ENCODE data around the gene ZNF580. TPM values are rescaled to one million over a fixed set of nuclear protein-coding genes. Genes with fewer than 3 reads are reported as not detected.

Gene ZNF580
- total and polyA plus RNA-seq, 9 of the 15 experiments (the other 6 are each of a cell fraction or from before 2014, with no cell fraction given): 2.3 to 47.4 (median 6.0) TPM

GRCh38 chr19:55643003-55643886 is 2.4 kb downstream of the ZNF580 start, which contains the start of gene ZNF581 (continued):
- TF ChIP-seq, protein P1, sequence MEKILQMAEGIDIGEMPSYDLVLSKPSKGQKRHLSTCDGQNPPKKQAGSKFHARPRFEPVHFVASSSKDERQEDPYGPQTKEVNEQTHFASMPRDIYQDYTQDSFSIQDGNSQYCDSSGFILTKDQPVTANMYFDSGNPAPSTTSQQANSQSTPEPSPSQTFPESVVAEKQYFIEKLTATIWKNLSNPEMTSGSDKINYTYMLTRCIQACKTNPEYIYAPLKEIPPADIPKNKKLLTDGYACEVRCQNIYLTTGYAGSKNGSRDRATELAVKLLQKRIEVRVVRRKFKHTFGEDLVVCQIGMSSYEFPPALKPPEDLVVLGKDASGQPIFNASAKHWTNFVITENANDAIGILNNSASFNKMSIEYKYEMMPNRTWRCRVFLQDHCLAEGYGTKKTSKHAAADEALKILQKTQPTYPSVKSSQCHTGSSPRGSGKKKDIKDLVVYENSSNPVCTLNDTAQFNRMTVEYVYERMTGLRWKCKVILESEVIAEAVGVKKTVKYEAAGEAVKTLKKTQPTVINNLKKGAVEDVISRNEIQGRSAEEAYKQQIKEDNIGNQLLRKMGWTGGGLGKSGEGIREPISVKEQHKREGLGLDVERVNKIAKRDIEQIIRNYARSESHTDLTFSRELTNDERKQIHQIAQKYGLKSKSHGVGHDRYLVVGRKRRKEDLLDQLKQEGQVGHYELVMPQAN (IDR thresholded peaks at IDR 0.05; ENCODE audit: borderline replicate concordance): peak; percentile 66; the same call in 1 of the 2 replicates
- 0 out of 3 replicates have a peak, but pooled peaks of 1 of the 2 experiments have one; percentile 41 for TF ChIP-seq CBX3 (IDR thresholded peaks at IDR 0.05; ENCODE audit: borderline replicate concordance in 1 of 2, low read length in 2 of 2)
- peak; percentile 33; the same call in 1 of the 2 replicates for TF ChIP-seq ZNF511 (CRISPR knock-in tag; IDR thresholded peaks at IDR 0.05)
- peak; percentile 56 for TF ChIP-seq HDAC2 (IDR thresholded peaks at IDR 0.05)
- TF ChIP-seq ZNF24 (IDR thresholded peaks at IDR 0.05): peak; percentile 22; the same call in 1 of the 2 replicates
- TF ChIP-seq SOX6 (IDR thresholded peaks at IDR 0.05): peak; percentile 48; the same call in 1 of the 2 replicates
- TF ChIP-seq POLR2B (IDR thresholded peaks at IDR 0.05; ENCODE audit: low read depth, partially characterized antibody): peak; percentile 63
- TF ChIP-seq ZNF232 (CRISPR knock-in tag; IDR thresholded peaks at IDR 0.05): no peak
- no peak for TF ChIP-seq ZNF785 (CRISPR knock-in tag; IDR thresholded peaks at IDR 0.05)
- peak; percentile 73; the same call in 1 of the 2 replicates for TF ChIP-seq ERF (CRISPR knock-in tag; IDR thresholded peaks at IDR 0.05)
- no peak for TF ChIP-seq RFX1 (IDR thresholded peaks at IDR 0.05)
- TF ChIP-seq, protein P2, sequence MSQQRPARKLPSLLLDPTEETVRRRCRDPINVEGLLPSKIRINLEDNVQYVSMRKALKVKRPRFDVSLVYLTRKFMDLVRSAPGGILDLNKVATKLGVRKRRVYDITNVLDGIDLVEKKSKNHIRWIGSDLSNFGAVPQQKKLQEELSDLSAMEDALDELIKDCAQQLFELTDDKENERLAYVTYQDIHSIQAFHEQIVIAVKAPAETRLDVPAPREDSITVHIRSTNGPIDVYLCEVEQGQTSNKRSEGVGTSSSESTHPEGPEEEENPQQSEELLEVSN (IDR thresholded peaks at IDR 0.05; ENCODE audit: borderline replicate concordance in 1 of 2, extremely low read depth in 1 of 2, insufficient read depth in 1 of 2, insufficient read length in 1 of 2, low read depth in 1 of 2, low read length in 1 of 2, poor library complexity in 1 of 2, severe bottlenecking in 1 of 2): peak in 1 of 2 experiments; percentile 48
- no peak for TF ChIP-seq KLF10 (CRISPR knock-in tag; IDR thresholded peaks at IDR 0.05)
- TF ChIP-seq KDM5B (IDR thresholded peaks at IDR 0.05; ENCODE audit: insufficient replicate concordance, low read depth, low read length): peak; percentile 63
- TF ChIP-seq HOXB6 (CRISPR knock-in tag; IDR thresholded peaks at IDR 0.05; ENCODE audit: borderline replicate concordance): no peak
- peak; percentile 63; the same call in 1 of the 2 replicates for TF ChIP-seq PTBP1 (IDR thresholded peaks at IDR 0.05; ENCODE audit: low read depth, low read length)
- no peak for TF ChIP-seq FOXO4 (CRISPR knock-in tag; IDR thresholded peaks at IDR 0.05)
